Measurements from ENCODE around the gene REEP5. TPM values are rescaled to one million over a fixed set of nuclear protein-coding genes. Genes with fewer than 3 reads are reported as not detected.
A peak's percentile ranks its signal among the peaks of the same experiment; 100 is the strongest.

REEP5 gene
- polyA plus RNA-seq, 1 donor (not counting 4 experiments of a cell fraction or from before 2014, with no cell fraction given) = 298 TPM

DNA sequence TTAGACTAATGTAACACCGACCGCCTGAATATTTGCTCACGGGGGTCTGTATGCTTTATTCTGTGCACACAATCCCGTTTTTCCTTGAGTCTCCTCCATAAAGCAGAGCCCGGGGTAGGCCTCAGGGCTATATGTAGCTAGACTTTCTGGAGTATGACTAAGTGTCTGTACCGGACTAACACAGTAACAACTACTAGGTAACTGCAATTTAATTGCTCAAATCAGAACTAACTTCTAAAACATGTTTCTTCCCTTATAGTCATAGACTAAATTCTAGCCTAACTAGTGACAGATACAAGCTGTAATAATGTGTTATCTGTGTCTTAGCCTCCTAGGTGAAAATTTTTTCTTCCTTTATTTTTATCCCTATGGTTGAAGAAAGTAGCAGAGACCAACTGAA is 2.1 kb downstream of the REEP5 start:
- H3K4me3 ChIP-seq (ENCODE audit: control insufficient read depth in 2 of 3, extremely low read depth in 1 of 3, insufficient read depth in 2 of 3, low read depth in 1 of 3, low read length in 3 of 3) = peak overlapping the region in 1 of 3 experiments; percentile 91
- peaks cover 4% of the 10 kb centered on the region for H4K20me1 ChIP-seq (ENCODE audit: control insufficient read depth, extremely low read depth, insufficient read depth, low read length)
- H3K4me2 ChIP-seq (ENCODE audit: control insufficient read depth, extremely low read depth, insufficient read depth, low read depth, low read length) = no peak overlapping the region
- dilution Hi-C loops (cut with MboI; ENCODE audit: extremely low pct_ligation_motif_present, low sequenced_read_pairs) = no loop called here
- no peak overlapping the region for H2AFZ ChIP-seq (ENCODE audit: control insufficient read depth, low read length)
- H3K27ac ChIP-seq (ENCODE audit: control insufficient read depth, insufficient read depth, low read length) = no peak overlapping the region
- peaks cover 10% of the 10 kb centered on the region for H3K4me1 ChIP-seq (ENCODE audit: control insufficient read depth, extremely low read depth, insufficient read depth, low read length)
- FAIRE-seq (no peak), DNase-seq (ENCODE audit: low read depth, low spot score) (no peak)
- H3K9me3 ChIP-seq (ENCODE audit: control insufficient read depth, low read depth, low read length) = no peaks in the 10 kb centered on the region
- peaks cover 11 to 18% of the 10 kb centered on the region in 2 experiments for H3K36me3 ChIP-seq (ENCODE audit: control insufficient read depth in 2 of 2, extremely low read depth in 1 of 2, insufficient read depth in 2 of 2, low read length in 2 of 2)
- no peaks in the 10 kb centered on the region for H3K27me3 ChIP-seq (ENCODE audit: control insufficient read depth, extremely low read depth, insufficient read depth, low read length)
- H3K9ac ChIP-seq (ENCODE audit: control insufficient read depth, extremely low read depth, insufficient read depth, low read length) = no peak overlapping the region
- peaks cover 52% of the 10 kb centered on the region for H3K79me2 ChIP-seq (ENCODE audit: control insufficient read depth, insufficient read depth, low read length)
- H3K9me1 ChIP-seq (ENCODE audit: control insufficient read depth, extremely low read depth, insufficient read depth, low read length) = no peaks in the 10 kb centered on the region
- TF ChIP-seq, protein P1, sequence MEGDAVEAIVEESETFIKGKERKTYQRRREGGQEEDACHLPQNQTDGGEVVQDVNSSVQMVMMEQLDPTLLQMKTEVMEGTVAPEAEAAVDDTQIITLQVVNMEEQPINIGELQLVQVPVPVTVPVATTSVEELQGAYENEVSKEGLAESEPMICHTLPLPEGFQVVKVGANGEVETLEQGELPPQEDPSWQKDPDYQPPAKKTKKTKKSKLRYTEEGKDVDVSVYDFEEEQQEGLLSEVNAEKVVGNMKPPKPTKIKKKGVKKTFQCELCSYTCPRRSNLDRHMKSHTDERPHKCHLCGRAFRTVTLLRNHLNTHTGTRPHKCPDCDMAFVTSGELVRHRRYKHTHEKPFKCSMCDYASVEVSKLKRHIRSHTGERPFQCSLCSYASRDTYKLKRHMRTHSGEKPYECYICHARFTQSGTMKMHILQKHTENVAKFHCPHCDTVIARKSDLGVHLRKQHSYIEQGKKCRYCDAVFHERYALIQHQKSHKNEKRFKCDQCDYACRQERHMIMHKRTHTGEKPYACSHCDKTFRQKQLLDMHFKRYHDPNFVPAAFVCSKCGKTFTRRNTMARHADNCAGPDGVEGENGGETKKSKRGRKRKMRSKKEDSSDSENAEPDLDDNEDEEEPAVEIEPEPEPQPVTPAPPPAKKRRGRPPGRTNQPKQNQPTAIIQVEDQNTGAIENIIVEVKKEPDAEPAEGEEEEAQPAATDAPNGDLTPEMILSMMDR (optimal IDR thresholded peaks at IDR 0.05 in 1 of 3, IDR thresholded peaks at IDR 0.05 in 1 of 3, conservative IDR thresholded peaks at IDR 0.05 in 1 of 3; ENCODE audit: extremely low read depth in 1 of 3, insufficient read depth in 2 of 3, low read length in 3 of 3) = no peak

DNA sequence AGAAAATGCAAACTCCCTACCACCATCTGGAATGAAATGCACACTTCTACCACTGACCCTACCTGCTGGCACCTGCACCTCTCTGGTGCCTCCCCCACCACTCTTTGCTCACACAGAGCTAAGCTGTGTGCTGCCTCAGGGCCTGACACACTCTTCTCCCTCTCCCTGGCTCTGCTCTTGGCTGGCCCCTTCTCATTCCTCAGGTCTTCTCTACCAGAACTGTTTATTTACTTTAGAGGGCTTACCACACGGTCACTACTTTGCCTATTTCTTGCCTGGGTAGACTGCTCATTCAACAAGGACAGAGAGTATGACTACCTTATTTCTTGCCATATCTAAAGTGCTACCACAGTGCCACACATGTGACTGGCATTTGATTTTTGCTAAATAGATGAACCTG is 3.3 kb downstream of the REEP5 start:
- FAIRE-seq (no peak), DNase-seq (ENCODE audit: low read depth, low spot score) (no peak)
- Histone ChIP-seq H3K4me1 (ENCODE audit: control insufficient read depth, extremely low read depth, insufficient read depth, low read length) (peaks cover 15% of the 10 kb centered on the region), H3K9me3 (ENCODE audit: control insufficient read depth, low read depth, low read length) (no peaks in the 10 kb centered on the region), H4K20me1 (ENCODE audit: control insufficient read depth, extremely low read depth, insufficient read depth, low read length) (peaks cover 4% of the 10 kb centered on the region), H3K4me3 (ENCODE audit: control insufficient read depth in 2 of 3, extremely low read depth in 1 of 3, insufficient read depth in 2 of 3, low read depth in 1 of 3, low read length in 3 of 3) (no peak overlapping the region), H3K27ac (ENCODE audit: control insufficient read depth, insufficient read depth, low read length) (no peak overlapping the region), H3K27me3 (ENCODE audit: control insufficient read depth, extremely low read depth, insufficient read depth, low read length) (no peaks in the 10 kb centered on the region), H3K79me2 (ENCODE audit: control insufficient read depth, insufficient read depth, low read length) (peaks cover 61% of the 10 kb centered on the region), H3K9me1 (ENCODE audit: control insufficient read depth, extremely low read depth, insufficient read depth, low read length) (no peaks in the 10 kb centered on the region), H3K9ac (ENCODE audit: control insufficient read depth, extremely low read depth, insufficient read depth, low read length) (no peak overlapping the region), H3K4me2 (ENCODE audit: control insufficient read depth, extremely low read depth, insufficient read depth, low read depth, low read length) (no peak overlapping the region), H3K36me3 (ENCODE audit: control insufficient read depth in 2 of 2, extremely low read depth in 1 of 2, insufficient read depth in 2 of 2, low read length in 2 of 2) (peaks cover 11 to 24% of the 10 kb centered on the region in 2 experiments), H2AFZ (ENCODE audit: control insufficient read depth, low read length) (no peak overlapping the region)
- TF ChIP-seq, protein P1 (optimal IDR thresholded peaks at IDR 0.05 in 1 of 3, IDR thresholded peaks at IDR 0.05 in 1 of 3, conservative IDR thresholded peaks at IDR 0.05 in 1 of 3; ENCODE audit: extremely low read depth in 1 of 3, insufficient read depth in 2 of 3, low read length in 3 of 3) = no peak
- TF ChIP-seq EZH2 (IDR thresholded peaks at IDR 0.05; ENCODE audit: low read length) = no peak
- dilution Hi-C loops (cut with MboI; ENCODE audit: extremely low pct_ligation_motif_present, low sequenced_read_pairs) = no loop called here

Measured in keratinocyte (primary cell).